Activated CD4-positive, alpha-beta memory T cell treated with anti-CD3 and anti-CD28 coated beads for 36 hours (primary cell): ENCODE data around the gene CELF4. TPM values are rescaled to one million over a fixed set of nuclear protein-coding genes. Genes with fewer than 3 reads are reported as not detected.

Source experiments
- CTCF ChIA-PET: fragments of 350-600 bp; sonication (Branson Sonifier 250); formaldehyde crosslinking; loops from one replicate; lab custom pipeline; 2021; ENCODE audit warnings: antibody characterized with exemption, inconsistent platforms; lab: Charles Lee
- POLR2A ChIA-PET: fragments of 350-600 bp; sonication (Branson Sonifier 250); formaldehyde crosslinking; loops from one replicate; lab custom pipeline; 2021; ENCODE audit warnings: antibody characterized with exemption; lab: Charles Lee
- DNase-seq: peaks from one replicate; pipeline ENCODE4 v3.0.0-alpha.2; 2020
- H3K27ac Mint-ChIP-seq: one replicate; pipeline ENCODE4 v1.8.0; 2021; ENCODE audit warnings: mixed read lengths
- H3K27me3 Mint-ChIP-seq: one replicate; pipeline ENCODE4 v1.8.0; 2021; ENCODE audit warnings: mixed read lengths
- H3K36me3 Mint-ChIP-seq: one replicate; pipeline ENCODE4 v1.8.0; 2021; ENCODE audit warnings: mixed read lengths
- H3K4me1 Mint-ChIP-seq: one replicate; pipeline ENCODE4 v1.8.0; 2021; ENCODE audit warnings: low read depth, mixed read lengths
- H3K4me3 Mint-ChIP-seq: one replicate; pipeline ENCODE4 v1.8.0; 2021; ENCODE audit warnings: mild to moderate bottlenecking, mixed read lengths
- H3K9me3 Mint-ChIP-seq: one replicate; pipeline ENCODE4 v1.8.0; 2021; ENCODE audit warnings: mixed read lengths
- intact Hi-C: fragments of 100-400 bp; cut with micrococcal nuclease; formaldehyde crosslinking; loops from one replicate; pipeline ENCODE4 v1.15.1; 2023
- total RNA-seq, 2 experiments: library from RNA; stranded (reverse); gene quantifications; one replicate each; pipeline ENCODE4 v1.2.3, GENCODE V29; 2021

The CELF4 gene
- total RNA-seq, 2 experiments from 2014 or later, result not detected

GRCh38 chr18:37447962-37448888 lies 117.4 kb downstream of the CELF4 start:
- Mint-ChIP-seq H3K36me3 (no peaks in the 10 kb centered on the region), H3K4me3 (no peak overlapping the region)

GRCh38 chr18:37445836-37446235 lies 119.8 kb downstream of the CELF4 start:
- intact Hi-C loops, result loop anchor here (2.0 kb wide), 1 partner anchor 93 kb away; no protein-coding TSS in a partner anchor
- H3K36me3 Mint-ChIP-seq, result no peaks in the 10 kb centered on the region
- peaks cover 2% of the 10 kb centered on the region for H3K27me3 Mint-ChIP-seq
- no peak overlapping the region for H3K27ac Mint-ChIP-seq
- H3K4me1 Mint-ChIP-seq, result no peaks in the 10 kb centered on the region
- no peak for DNase-seq
- no peaks in the 10 kb centered on the region for H3K9me3 Mint-ChIP-seq
- CTCF ChIA-PET, result no interaction called here
- POLR2A ChIA-PET, result no interaction called here
- no peak overlapping the region for H3K4me3 Mint-ChIP-seq

More at GRCh38 chr18:37447962-37448888, 117.4 kb downstream of the CELF4 start:
- ChIA-PET POLR2A (no interaction called here), CTCF (no interaction called here)
- no peaks in the 10 kb centered on the region for H3K9me3 Mint-ChIP-seq
- no peak overlapping the region for H3K27ac Mint-ChIP-seq
- peaks cover 3% of the 10 kb centered on the region for H3K27me3 Mint-ChIP-seq
- H3K4me1 Mint-ChIP-seq, result no peaks in the 10 kb centered on the region
- intact Hi-C loops, result no loop called here
- no peak for DNase-seq

GRCh38 chr18:37445368-37445767 lies 120.2 kb downstream of the CELF4 start:
- Mint-ChIP-seq H3K4me1 (no peaks in the 10 kb centered on the region), H3K27me3 (peaks cover 2% of the 10 kb centered on the region), H3K27ac (no peak overlapping the region), H3K9me3 (no peaks in the 10 kb centered on the region), H3K4me3 (no peak overlapping the region), H3K36me3 (no peaks in the 10 kb centered on the region)
- DNase-seq, result no peak
- intact Hi-C loops, result loop anchor here (2.0 kb wide), 1 partner anchor 93 kb away; no protein-coding TSS in a partner anchor
- CTCF ChIA-PET, result no interaction called here
- POLR2A ChIA-PET, result no interaction called here

- DNase-seq, result no peak
- ChIA-PET CTCF (no interaction called here), POLR2A (no interaction called here)
- no peaks in the 10 kb centered on the region for H3K9me3 Mint-ChIP-seq
- H3K4me3 Mint-ChIP-seq, result no peak overlapping the region
- H3K27me3 Mint-ChIP-seq, result peaks cover 2% of the 10 kb centered on the region
- no peaks in the 10 kb centered on the region for H3K4me1 Mint-ChIP-seq
- no peak overlapping the region for H3K27ac Mint-ChIP-seq
- intact Hi-C loops, result loop anchor here (2.0 kb wide), 1 partner anchor 95 kb away; no protein-coding TSS in a partner anchor
- no peaks in the 10 kb centered on the region for H3K36me3 Mint-ChIP-seq
Measured at GRCh38 chr18:37443325-37444055, 122.1 kb downstream of the CELF4 start.

GRCh38 chr18:37442477-37442876 lies 123.1 kb downstream of the CELF4 start:
- Mint-ChIP-seq H3K9me3 (no peaks in the 10 kb centered on the region), H3K4me3 (no peak overlapping the region), H3K27ac (no peak overlapping the region), H3K36me3 (no peaks in the 10 kb centered on the region), H3K27me3 (peaks cover 6% of the 10 kb centered on the region), H3K4me1 (no peaks in the 10 kb centered on the region)
- POLR2A ChIA-PET, result no interaction called here
- CTCF ChIA-PET, result no interaction called here
- no peak for DNase-seq
- intact Hi-C loops, result no loop called here

- H3K36me3 Mint-ChIP-seq, result no peaks in the 10 kb centered on the region
- H3K27me3 Mint-ChIP-seq, result peaks cover 6% of the 10 kb centered on the region
- CTCF ChIA-PET, result no interaction called here
- H3K4me1 Mint-ChIP-seq, result no peaks in the 10 kb centered on the region
- no peaks in the 10 kb centered on the region for H3K9me3 Mint-ChIP-seq
- no peak overlapping the region for H3K4me3 Mint-ChIP-seq
- intact Hi-C loops, result no loop called here
- POLR2A ChIA-PET, result no interaction called here
- H3K27ac Mint-ChIP-seq, result no peak overlapping the region
- no peak for DNase-seq
Measured at GRCh38 chr18:37441821-37442220, 123.8 kb downstream of the CELF4 start.

GRCh38 chr18:37440206-37440605 lies 125.4 kb downstream of the CELF4 start:
- peaks cover 9% of the 10 kb centered on the region for H3K27me3 Mint-ChIP-seq
- no peak overlapping the region for H3K27ac Mint-ChIP-seq
- H3K4me3 Mint-ChIP-seq, result no peak overlapping the region
- no peaks in the 10 kb centered on the region for H3K36me3 Mint-ChIP-seq
- no peak for DNase-seq
- intact Hi-C loops, result no loop called here
- no peaks in the 10 kb centered on the region for H3K9me3 Mint-ChIP-seq
- CTCF ChIA-PET, result no interaction called here
- H3K4me1 Mint-ChIP-seq, result no peaks in the 10 kb centered on the region
- POLR2A ChIA-PET, result no interaction called here

GRCh38 chr18:37438417-37439180 lies 127.0 kb downstream of the CELF4 start:
- H3K27me3 Mint-ChIP-seq, result peaks cover 9% of the 10 kb centered on the region
- H3K9me3 Mint-ChIP-seq, result no peaks in the 10 kb centered on the region
- DNase-seq, result no peak
- H3K4me3 Mint-ChIP-seq, result no peak overlapping the region
- no peak overlapping the region for H3K27ac Mint-ChIP-seq
- no peaks in the 10 kb centered on the region for H3K36me3 Mint-ChIP-seq
- no peaks in the 10 kb centered on the region for H3K4me1 Mint-ChIP-seq
- intact Hi-C loops, result no loop called here
- ChIA-PET CTCF (no interaction called here), POLR2A (no interaction called here)

GRCh38 chr18:37435996-37436395 lies 129.6 kb downstream of the CELF4 start:
- intact Hi-C loops, result no loop called here
- CTCF ChIA-PET, result no interaction called here
- no peak for DNase-seq
- no peaks in the 10 kb centered on the region for H3K36me3 Mint-ChIP-seq
- no peaks in the 10 kb centered on the region for H3K9me3 Mint-ChIP-seq
- no peaks in the 10 kb centered on the region for H3K4me1 Mint-ChIP-seq
- H3K27me3 Mint-ChIP-seq, result peaks cover 8% of the 10 kb centered on the region
- no peak overlapping the region for H3K27ac Mint-ChIP-seq
- no peak overlapping the region for H3K4me3 Mint-ChIP-seq
- POLR2A ChIA-PET, result no interaction called here

- POLR2A ChIA-PET, result no interaction called here
Measured at GRCh38 chr18:37435150-37435867, 130.3 kb downstream of the CELF4 start.

GRCh38 chr18:37434161-37434860 lies 131.3 kb downstream of the CELF4 start:
- ChIA-PET CTCF (no interaction called here), POLR2A (no interaction called here)
- Mint-ChIP-seq H3K36me3 (no peaks in the 10 kb centered on the region), H3K4me1 (no peaks in the 10 kb centered on the region), H3K27me3 (peaks cover 8% of the 10 kb centered on the region), H3K9me3 (no peaks in the 10 kb centered on the region), H3K27ac (no peak overlapping the region), H3K4me3 (no peak overlapping the region)
- no peak for DNase-seq
- intact Hi-C loops, result no loop called here

More at GRCh38 chr18:37435150-37435867, 130.3 kb downstream of the CELF4 start:
- H3K9me3 Mint-ChIP-seq, result no peaks in the 10 kb centered on the region
- DNase-seq, result no peak
- intact Hi-C loops, result no loop called here
- peaks cover 8% of the 10 kb centered on the region for H3K27me3 Mint-ChIP-seq
- H3K4me3 Mint-ChIP-seq, result no peak overlapping the region
- CTCF ChIA-PET, result no interaction called here
- no peaks in the 10 kb centered on the region for H3K36me3 Mint-ChIP-seq
- no peaks in the 10 kb centered on the region for H3K4me1 Mint-ChIP-seq
- no peak overlapping the region for H3K27ac Mint-ChIP-seq
